Spleen (tissue), 7 donors: ENCODE results near the gene TAF3.

Source experiments
- CTCF ChIP-seq, 11 experiments: fragments of 200-600 bp in 7 of 11; fragments of 450-650 bp in 4 of 11; sonication (generic) in 4 of 11; IDR thresholded peaks in 8 of 11; conservative IDR thresholded peaks in 3 of 11; 1 replicate in 7 of 11; 2 replicates in 4 of 11; pipeline versions ENCODE4 v1.4.0 to v1.8.0; 2016 to 2021; ENCODE audit warnings: antibody characterized with exemption in 11 of 11, inconsistent platforms in 4 of 11, mild to moderate bottlenecking in 1 of 11
- POLR2A ChIP-seq, 3 donors: fragments of 450-650 bp; IDR thresholded peaks; one replicate each; pipeline ENCODE4 v1.5.1; 2017; ENCODE audit warnings: antibody characterized with exemption in 3 of 3, mild to moderate bottlenecking in 1 of 3
- POLR2AphosphoS5 ChIP-seq, 3 donors: sonication (generic); formaldehyde crosslinking; IDR thresholded peaks; one replicate each; pipeline ENCODE4 v1.5.1; 2017; ENCODE audit warnings: antibody characterized with exemption in 3 of 3
- donor health status: DM: no; HTN: no; CAD: no; lungs with moderate emphysema.
- donor health status: DM: no; HTN: no; CAD: no.
- donor health status: DM: no; HTN: no; CAD: no.

GRCh38 chr10:7876541-7877127, 58.3 kb downstream of the TAF3 start:
- no peak for TF ChIP-seq POLR2A (IDR thresholded peaks at IDR 0.05)
- TF ChIP-seq CTCF (IDR thresholded peaks at IDR 0.05 in 8 of 11, conservative IDR thresholded peaks at IDR 0.05 in 3 of 11) = no peak
- no peak for TF ChIP-seq POLR2AphosphoS5 (IDR thresholded peaks at IDR 0.05)
